PFSK-1 (cell line): ENCODE results near the gene FAM221A.

Source experiments
- FOXP2 ChIP-seq: optimal IDR thresholded peaks from 2 replicates; pipeline ENCODE3; 2011; ENCODE audit warnings: borderline replicate concordance, control low read depth, inconsistent platforms; ENCODE audit not compliant: insufficient read depth; ENCODE audit errors: extremely low read length, extremely low read depth
- POLR2AphosphoS5 ChIP-seq: IDR thresholded peaks from 2 replicates; pipeline ENCODE4 v1.6.1; 2012; ENCODE audit warnings: low read depth, mild to moderate bottlenecking, control low read depth, low read length, moderate library complexity
- TAF1 ChIP-seq: IDR thresholded peaks from 2 replicates; pipeline ENCODE4 v1.6.1; 2012; ENCODE audit warnings: low read length, control low read depth, borderline replicate concordance; ENCODE audit not compliant: insufficient read depth
- TF ChIP-seq, protein P1 (sequence below), 2 experiments: IDR thresholded peaks; 2 replicates each; pipeline versions ENCODE4 v1.6.1 to v1.8.0; 2011 to 2012; ENCODE audit warnings: low read depth in 2 of 2, low read length in 2 of 2, control low read depth in 1 of 2, inconsistent platforms in 1 of 2, mild to moderate bottlenecking in 1 of 2, moderate library complexity in 1 of 2; ENCODE audit not compliant: insufficient read depth in 1 of 2

DNA sequence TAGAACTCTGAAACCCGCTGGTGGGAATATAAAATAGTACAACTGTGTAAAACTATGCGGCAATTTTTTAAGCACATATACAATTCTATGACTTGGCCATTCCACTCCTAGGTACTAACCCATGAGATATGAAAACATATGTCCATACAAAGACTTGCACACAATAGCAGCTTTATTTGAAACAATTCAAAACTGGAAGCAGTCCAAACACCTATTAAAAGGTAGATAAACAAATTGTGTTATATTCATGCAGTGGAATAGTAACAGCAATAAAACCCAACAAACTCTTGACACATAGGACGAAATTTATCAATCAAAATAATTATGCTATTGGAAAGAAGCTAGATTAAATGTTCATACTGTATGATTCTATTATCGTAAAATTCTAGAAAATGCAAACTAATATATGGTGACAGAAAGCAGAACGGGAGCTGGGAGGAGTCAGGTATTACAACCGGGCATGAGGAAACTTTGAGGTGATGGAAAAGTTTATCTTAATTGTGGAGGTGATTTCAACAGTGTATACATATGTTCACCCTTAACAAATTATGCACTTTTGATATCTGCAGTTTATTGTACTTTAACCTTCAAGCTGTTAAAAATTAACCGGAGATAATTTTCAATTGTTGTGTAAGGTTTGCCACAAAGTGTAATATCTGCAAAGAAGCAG, 29.2 kb downstream of the FAM221A start:
- TF ChIP-seq POLR2AphosphoS5 (no peak), TAF1 (no peak), FOXP2 (no peak)
- TF ChIP-seq, protein P1, sequence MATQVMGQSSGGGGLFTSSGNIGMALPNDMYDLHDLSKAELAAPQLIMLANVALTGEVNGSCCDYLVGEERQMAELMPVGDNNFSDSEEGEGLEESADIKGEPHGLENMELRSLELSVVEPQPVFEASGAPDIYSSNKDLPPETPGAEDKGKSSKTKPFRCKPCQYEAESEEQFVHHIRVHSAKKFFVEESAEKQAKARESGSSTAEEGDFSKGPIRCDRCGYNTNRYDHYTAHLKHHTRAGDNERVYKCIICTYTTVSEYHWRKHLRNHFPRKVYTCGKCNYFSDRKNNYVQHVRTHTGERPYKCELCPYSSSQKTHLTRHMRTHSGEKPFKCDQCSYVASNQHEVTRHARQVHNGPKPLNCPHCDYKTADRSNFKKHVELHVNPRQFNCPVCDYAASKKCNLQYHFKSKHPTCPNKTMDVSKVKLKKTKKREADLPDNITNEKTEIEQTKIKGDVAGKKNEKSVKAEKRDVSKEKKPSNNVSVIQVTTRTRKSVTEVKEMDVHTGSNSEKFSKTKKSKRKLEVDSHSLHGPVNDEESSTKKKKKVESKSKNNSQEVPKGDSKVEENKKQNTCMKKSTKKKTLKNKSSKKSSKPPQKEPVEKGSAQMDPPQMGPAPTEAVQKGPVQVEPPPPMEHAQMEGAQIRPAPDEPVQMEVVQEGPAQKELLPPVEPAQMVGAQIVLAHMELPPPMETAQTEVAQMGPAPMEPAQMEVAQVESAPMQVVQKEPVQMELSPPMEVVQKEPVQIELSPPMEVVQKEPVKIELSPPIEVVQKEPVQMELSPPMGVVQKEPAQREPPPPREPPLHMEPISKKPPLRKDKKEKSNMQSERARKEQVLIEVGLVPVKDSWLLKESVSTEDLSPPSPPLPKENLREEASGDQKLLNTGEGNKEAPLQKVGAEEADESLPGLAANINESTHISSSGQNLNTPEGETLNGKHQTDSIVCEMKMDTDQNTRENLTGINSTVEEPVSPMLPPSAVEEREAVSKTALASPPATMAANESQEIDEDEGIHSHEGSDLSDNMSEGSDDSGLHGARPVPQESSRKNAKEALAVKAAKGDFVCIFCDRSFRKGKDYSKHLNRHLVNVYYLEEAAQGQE (IDR thresholded peaks at IDR 0.05; ENCODE audit: insufficient read depth in 1 of 2, low read depth in 2 of 2, low read length in 2 of 2), result no peak
